Sigmoid colon (tissue), 7 donors: Measurements from ENCODE around the gene DUOX2. TPM values are rescaled to one million over a fixed set of nuclear protein-coding genes. Genes with fewer than 3 reads are reported as not detected.
"Not testable (repeated sequence)": the region's sequence is repeated elsewhere in the genome, so short reads cannot be mapped to it uniquely, and the experiment has no call there.

Experiments used
- DNase-seq: peaks from one replicate; pipeline ENCODE4 v3.0.0-alpha.2; 2019
- H3K27ac ChIP-seq, 4 donors: fragments of 200-600 bp; sonication (generic); one replicate each; pipeline ENCODE4 v1.5.1; 2016 to 2019; ENCODE audit warnings: mild to moderate bottlenecking in 1 of 4
- H3K27me3 ChIP-seq, 3 donors: fragments of 200-600 bp; sonication (generic); one replicate each; pipeline ENCODE4 v1.5.1; 2019; ENCODE audit warnings: mild to moderate bottlenecking in 1 of 3
- H3K36me3 ChIP-seq, 4 donors: fragments of 200-600 bp; sonication (generic); one replicate each; pipeline ENCODE4 v1.5.1; 2016 to 2019
- H3K4me1 ChIP-seq, 4 donors: fragments of 200-600 bp; sonication (generic); one replicate each; pipeline ENCODE4 v1.5.1; 2017 to 2019
- H3K4me3 ChIP-seq, 4 donors: fragments of 200-600 bp; sonication (generic); one replicate each; pipeline ENCODE4 v1.5.1; 2017 to 2019; ENCODE audit warnings: mild to moderate bottlenecking in 2 of 4, moderate library complexity in 1 of 4
- H3K9me3 ChIP-seq, 4 donors: fragments of 200-600 bp in 3 of 4; sonication (generic) in 3 of 4; one replicate each; pipeline versions ENCODE4 v1.5.1 to v1.6.1; 2013 to 2019
- CTCF ChIP-seq, 4 experiments: fragments of 450-650 bp in 3 of 4; fragments of 200-600 bp in 1 of 4; IDR thresholded peaks; one replicate each; pipeline ENCODE4 v1.5.1; 2016 to 2019; ENCODE audit warnings: antibody characterized with exemption in 4 of 4, mild to moderate bottlenecking in 3 of 4, moderate library complexity in 2 of 4
- EP300 ChIP-seq, 4 donors: sonication (generic); formaldehyde crosslinking; IDR thresholded peaks; one replicate each; pipeline ENCODE4 v1.6.1; 2017; ENCODE audit warnings: antibody characterized with exemption in 4 of 4
- POLR2A ChIP-seq, 2 donors: fragments of 450-650 bp; IDR thresholded peaks; one replicate each; pipeline ENCODE4 v1.6.1; 2016; ENCODE audit warnings: antibody characterized with exemption in 2 of 2, mild to moderate bottlenecking in 2 of 2, moderate library complexity in 2 of 2
- POLR2AphosphoS5 ChIP-seq, 4 donors: sonication (generic); formaldehyde crosslinking; IDR thresholded peaks; one replicate each; pipeline ENCODE4 v1.6.1; 2017; ENCODE audit warnings: antibody characterized with exemption in 4 of 4
- WGBS, 2 donors: extraction: QIAGEN DNeasy Blood & Tissue Kit; methylation state at CpG; one replicate each; pipeline ENCODE4 v1.1.7; 2013; 5-methylcytosine and 5-hydroxymethylcytosine counted together
- intact Hi-C: fragments of 100-400 bp; cut with DNase I; formaldehyde crosslinking; loops from one replicate; pipeline ENCODE4 v1.15.1; 2023
- polyA plus RNA-seq, 3 donors: library from polyadenylated mRNA; stranded (reverse); fragments of 200-250 nt; gene quantifications; one replicate each; pipeline ENCODE4 v1.2.3, GENCODE V29; 2013
- small RNA-seq, 3 donors: library from RNA; depleted of rRNA; stranded (forward); fragments of <200 nt; gene quantifications; one replicate each; pipeline ENCODE3, GENCODE V24; 2016
- total RNA-seq, 4 donors: library from RNA; depleted of rRNA; stranded (reverse); fragments of >200 nt; gene quantifications; one replicate each; pipeline ENCODE4 v1.1.0, GENCODE V29; 2016
- donor health status: healthy with polysubstance abuse.
- donor health status: Bipolar disorder and iron deficiency.
- donor health status: healthy.

Gene DUOX2
- total and polyA plus RNA-seq, 7 donors, result 0.14 to 125 (median 0.71) TPM

- WGBS, 2 donors, result 73 to 89% methylated on average over 7 of the region's 7 CpGs
- no peak overlapping the region for H3K4me3 ChIP-seq
- H3K27me3 ChIP-seq, result no peaks in the 10 kb centered on the region
- no peak for TF ChIP-seq POLR2A (IDR thresholded peaks at IDR 0.05)
- no peak for TF ChIP-seq POLR2AphosphoS5 (IDR thresholded peaks at IDR 0.05)
- no peak for TF ChIP-seq EP300 (IDR thresholded peaks at IDR 0.05)
- no peak for TF ChIP-seq CTCF (IDR thresholded peaks at IDR 0.05)
- H3K36me3 ChIP-seq, result peaks cover 0 to 7% (median 0%) of the 10 kb centered on the region in 4 donors
- DNase-seq, result no peak
- no peaks in the 10 kb centered on the region for H3K4me1 ChIP-seq
- intact Hi-C loops, result no loop called here
- no peaks in the 10 kb centered on the region for H3K9me3 ChIP-seq
- H3K27ac ChIP-seq, result no peak overlapping the region
Observed at GRCh38 chr15:45048794-45049631, 65.0 kb downstream of the DUOX2 start.

- 71 to 90% methylated on average over 4 of the region's 4 CpGs for WGBS, 2 donors
- H3K27ac ChIP-seq, H3K9me3 ChIP-seq, H3K4me1 ChIP-seq, DNase-seq, H3K4me3 ChIP-seq, H3K36me3 ChIP-seq, H3K27me3 ChIP-seq, intact Hi-C loops: not testable (repeated sequence)
Observed at GRCh38 chr15:45048449-45048793, 65.6 kb downstream of the DUOX2 start.

- DNase-seq, H3K27ac ChIP-seq, H3K36me3 ChIP-seq, H3K4me3 ChIP-seq, H3K9me3 ChIP-seq, intact Hi-C loops, H3K4me1 ChIP-seq, H3K27me3 ChIP-seq: not testable (repeated sequence)
- 82 to 87% methylated on average over 1 of the region's 1 CpG for WGBS, 2 donors
Observed at GRCh38 chr15:45044270-45044669, 69.7 kb downstream of the DUOX2 start.

GRCh38 chr15:45042859-45043258 lies 71.1 kb downstream of the DUOX2 start:
- 48 to 78% methylated on average over 2 of the region's 2 CpGs for WGBS, 2 donors
- H3K36me3 ChIP-seq, H3K27me3 ChIP-seq, intact Hi-C loops, DNase-seq, H3K4me1 ChIP-seq, H3K4me3 ChIP-seq, H3K27ac ChIP-seq, H3K9me3 ChIP-seq: not testable (repeated sequence)

Small RNA genes within 50 kb of the gene (small RNA-seq; reads per million reads assigned to genes)
- 0 reads per million in 3 donors for gene RF00019

Other genes starting within 250 kb of the DUOX2 start
- gene TERB2, start 157.5 kb downstream of the DUOX2 start, total RNA-seq, result not detected
- not detected for gene TERB2, start 157.5 kb downstream of the DUOX2 start, polyA plus RNA-seq
- 1 to 10 TPM; 3.3 to 10.0 (median 7.6) TPM for gene SORD, start 91.0 kb downstream of the DUOX2 start, total RNA-seq
- 10 to 100 TPM; 10.8 to 26.9 (median 12.9) TPM for gene SORD, start 91.0 kb downstream of the DUOX2 start, polyA plus RNA-seq
- gene DUOXA2, start 154 bp upstream of the DUOX2 start, total RNA-seq, result under 1 TPM in 1 of 4 donors, not detected in 3; 0.28 TPM
- gene DUOXA2, start 154 bp upstream of the DUOX2 start, polyA plus RNA-seq, result 100 to 1,000 TPM in 1 of 3 donors, 1 to 10 TPM in 1, not detected in 1; 1.4 to 117 TPM
- gene DUOXA1, start 15.7 kb upstream of the DUOX2 start, total RNA-seq, result 1 to 10 TPM in 2 of 4 donors, under 1 TPM in 2; 0.36 to 3.1 (median 1.3) TPM
- 1 to 10 TPM in 1 of 3 donors, not detected in 2; 1.7 TPM for gene DUOXA1, start 15.7 kb upstream of the DUOX2 start, polyA plus RNA-seq
- 1 to 10 TPM in 1 of 4 donors, under 1 TPM in 2, not detected in 1; under 0.01 to 1.7 (median 0.27) TPM for gene DUOX1, start 15.8 kb upstream of the DUOX2 start, total RNA-seq
- 1 to 10 TPM in 1 of 3 donors, not detected in 2; 1.3 TPM for gene DUOX1, start 15.8 kb upstream of the DUOX2 start, polyA plus RNA-seq
- gene SHF, start 73.8 kb upstream of the DUOX2 start, total RNA-seq, result 10 to 100 TPM; 10.6 to 28.5 (median 17.9) TPM
- 10 to 100 TPM in 2 of 3 donors, 1 to 10 TPM in 1; 3.5 to 13.5 (median 12.6) TPM for gene SHF, start 73.8 kb upstream of the DUOX2 start, polyA plus RNA-seq
- gene SLC28A2, start 138.1 kb upstream of the DUOX2 start, total RNA-seq, result not detected
- 1 to 10 TPM; 1.2 to 3.0 (median 1.8) TPM for gene SLC28A2, start 138.1 kb upstream of the DUOX2 start, polyA plus RNA-seq